Activated CD8-positive, alpha-beta memory T cell treated with anti-CD3 and anti-CD28 coated beads, Interleukin-2, amount 10 ng/mL, durations not matched to agents 7 days and 5 days (primary cell): ENCODE results near the gene PCYT1B. TPM values are rescaled to one million over a fixed set of nuclear protein-coding genes. Genes with fewer than 3 reads are reported as not detected.
A peak's percentile ranks its signal among the peaks of the same experiment; 100 is the strongest.

Source experiments
- ATAC-seq: fragments of 150-1000 bp; cut with Tn5 transposase; one replicate; pipeline ENCODE4 v1.10.0; 2021; ENCODE audit warnings: moderate library complexity
- CTCF ChIA-PET: fragments of 350-600 bp; sonication (Branson Sonifier 250); formaldehyde crosslinking; loops from one replicate; lab custom pipeline; 2021; ENCODE audit warnings: antibody characterized with exemption; lab: Charles Lee
- DNase-seq: peaks from one replicate; pipeline ENCODE4 v3.0.0-alpha.2; 2020
- H3K27ac Mint-ChIP-seq: one replicate; pipeline ENCODE4 v1.8.0; 2021; ENCODE audit warnings: mild to moderate bottlenecking, mixed read lengths
- H3K27me3 Mint-ChIP-seq: one replicate; pipeline ENCODE4 v1.8.0; 2021; ENCODE audit warnings: mixed read lengths
- H3K36me3 Mint-ChIP-seq: one replicate; pipeline ENCODE4 v1.8.0; 2021; ENCODE audit warnings: mild to moderate bottlenecking, mixed read lengths
- H3K4me1 Mint-ChIP-seq: one replicate; pipeline ENCODE4 v1.8.0; 2021; ENCODE audit warnings: mixed read lengths
- H3K4me3 Mint-ChIP-seq: one replicate; pipeline ENCODE4 v1.8.0; 2021; ENCODE audit warnings: mild to moderate bottlenecking, moderate library complexity, mixed read lengths
- H3K9me3 Mint-ChIP-seq: one replicate; pipeline ENCODE4 v1.8.0; 2022; ENCODE audit warnings: low read depth, mixed read lengths
- total RNA-seq, 2 experiments: library from RNA; stranded (reverse); gene quantifications; one replicate each; pipeline ENCODE4 v1.2.3, GENCODE V29; 2021

The PCYT1B gene
- under 1 TPM in 1 of 2 experiments, not detected in 1; 0.23 TPM for total RNA-seq

- H3K27me3 Mint-ChIP-seq: peaks cover 22% of the 10 kb centered on the region
- CTCF ChIA-PET: no interaction called here
- H3K4me1 Mint-ChIP-seq: peaks cover 10% of the 10 kb centered on the region
- ATAC-seq (peak; percentile 100), DNase-seq (peak; percentile 75)
- H3K9me3 Mint-ChIP-seq: no peaks in the 10 kb centered on the region
- no peaks in the 10 kb centered on the region for H3K36me3 Mint-ChIP-seq
- peak within 1 kb of the TSS; percentile 56 for H3K4me3 Mint-ChIP-seq
- no peak within 1 kb of the TSS for H3K27ac Mint-ChIP-seq
Measured at GRCh38 chrX:24647257-24648058, at the start of gene PCYT1B. TSS of gene PCYT1B (minus strand) at chrX:24647347. CDS start at chrX:24647105, 242 bp downstream.

- DNase-seq (no peak), ATAC-seq (no peak)
- no peak overlapping the region for H3K4me3 Mint-ChIP-seq
- no peaks in the 10 kb centered on the region for H3K27me3 Mint-ChIP-seq
- H3K36me3 Mint-ChIP-seq: peaks cover 19% of the 10 kb centered on the region
- peaks cover 27% of the 10 kb centered on the region for H3K4me1 Mint-ChIP-seq
- CTCF ChIA-PET: no interaction called here
- H3K27ac Mint-ChIP-seq: no peak overlapping the region
- H3K9me3 Mint-ChIP-seq: no peaks in the 10 kb centered on the region
Measured at GRCh38 chrX:24696294-24696693, 49.1 kb upstream of the PCYT1B start.

GRCh38 chrX:24694825-24695224, 47.7 kb upstream of the PCYT1B start:
- ATAC-seq (no peak), DNase-seq (no peak)
- Mint-ChIP-seq H3K4me3 (peak overlapping the region; percentile 89), H3K27me3 (peaks cover 4% of the 10 kb centered on the region), H3K9me3 (no peaks in the 10 kb centered on the region), H3K4me1 (peaks cover 27% of the 10 kb centered on the region), H3K27ac (peak overlapping the region; percentile 94), H3K36me3 (peaks cover 14% of the 10 kb centered on the region)
- CTCF ChIA-PET: no interaction called here

GRCh38 chrX:24693453-24694202, 46.5 kb upstream of the PCYT1B start, which contains the start of gene POLA1:
TSS of gene POLA1 (plus strand) at chrX:24693918. CDS start at chrX:24693962, 44 bp downstream.
- H3K36me3 Mint-ChIP-seq: peaks cover 13% of the 10 kb centered on the region
- CTCF ChIA-PET: no interaction called here
- peaks cover 6% of the 10 kb centered on the region for H3K27me3 Mint-ChIP-seq
- ATAC-seq (peak; percentile 97), DNase-seq (peak; percentile 83)
- no peaks in the 10 kb centered on the region for H3K9me3 Mint-ChIP-seq
- peaks cover 26% of the 10 kb centered on the region for H3K4me1 Mint-ChIP-seq
- H3K27ac Mint-ChIP-seq: peak within 1 kb of the TSS; percentile 94
- H3K4me3 Mint-ChIP-seq: peak within 1 kb of the TSS; percentile 89

GRCh38 chrX:24692305-24692704, 45.2 kb upstream of the PCYT1B start:
- Mint-ChIP-seq H3K4me3 (no peak overlapping the region), H3K9me3 (no peaks in the 10 kb centered on the region), H3K4me1 (peaks cover 26% of the 10 kb centered on the region), H3K27ac (no peak overlapping the region), H3K27me3 (peaks cover 6% of the 10 kb centered on the region), H3K36me3 (peaks cover 11% of the 10 kb centered on the region)
- CTCF ChIA-PET: no interaction called here
- ATAC-seq: no peak
- no peak for DNase-seq

GRCh38 chrX:24684048-24684447, 36.9 kb upstream of the PCYT1B start:
- ATAC-seq (no peak), DNase-seq (no peak)
- Mint-ChIP-seq H3K4me3 (no peak overlapping the region), H3K4me1 (peaks cover 8% of the 10 kb centered on the region), H3K36me3 (peaks cover 3% of the 10 kb centered on the region), H3K27me3 (peaks cover 11% of the 10 kb centered on the region), H3K27ac (no peak overlapping the region), H3K9me3 (no peaks in the 10 kb centered on the region)
- CTCF ChIA-PET: no interaction called here

GRCh38 chrX:24682739-24683432, 35.7 kb upstream of the PCYT1B start:
- no peak overlapping the region for H3K27ac Mint-ChIP-seq
- no peak overlapping the region for H3K4me3 Mint-ChIP-seq
- peaks cover 8% of the 10 kb centered on the region for H3K4me1 Mint-ChIP-seq
- CTCF ChIA-PET: no interaction called here
- ATAC-seq: peak; percentile 36
- peak; percentile 44 for DNase-seq
- H3K27me3 Mint-ChIP-seq: peaks cover 9% of the 10 kb centered on the region
- H3K9me3 Mint-ChIP-seq: no peaks in the 10 kb centered on the region
- peaks cover 3% of the 10 kb centered on the region for H3K36me3 Mint-ChIP-seq

- CTCF ChIA-PET: interaction anchor here (0.6 to 1.5 kb wide), 7 partner anchors 12 to 334 kb away, joined by 3 to 4 read pairs (median 3); no protein-coding TSS in a partner anchor
- Mint-ChIP-seq H3K4me3 (no peak overlapping the region), H3K27me3 (peaks cover 2% of the 10 kb centered on the region), H3K9me3 (no peaks in the 10 kb centered on the region), H3K36me3 (no peaks in the 10 kb centered on the region), H3K27ac (no peak overlapping the region), H3K4me1 (no peaks in the 10 kb centered on the region)
- ATAC-seq: peak; percentile 33
- no peak for DNase-seq
Measured at GRCh38 chrX:24676403-24677024, 29.4 kb upstream of the PCYT1B start.

GRCh38 chrX:24673424-24673823, 26.3 kb upstream of the PCYT1B start:
- Mint-ChIP-seq H3K4me3 (no peak overlapping the region), H3K27me3 (no peaks in the 10 kb centered on the region), H3K36me3 (no peaks in the 10 kb centered on the region), H3K9me3 (no peaks in the 10 kb centered on the region), H3K4me1 (no peaks in the 10 kb centered on the region), H3K27ac (no peak overlapping the region)
- DNase-seq (no peak), ATAC-seq (no peak)
- CTCF ChIA-PET: no interaction called here

GRCh38 chrX:24672701-24673190, 25.6 kb upstream of the PCYT1B start:
- no peak for ATAC-seq
- Mint-ChIP-seq H3K36me3 (no peaks in the 10 kb centered on the region), H3K9me3 (no peaks in the 10 kb centered on the region), H3K4me1 (no peaks in the 10 kb centered on the region), H3K27me3 (peaks cover 5% of the 10 kb centered on the region), H3K27ac (no peak overlapping the region), H3K4me3 (no peak overlapping the region)
- CTCF ChIA-PET: no interaction called here
- no peak for DNase-seq

- DNase-seq: no peak
- no peaks in the 10 kb centered on the region for H3K36me3 Mint-ChIP-seq
- H3K27ac Mint-ChIP-seq: no peak overlapping the region
- CTCF ChIA-PET: no interaction called here
- no peak for ATAC-seq
- H3K4me3 Mint-ChIP-seq: no peak overlapping the region
- peaks cover 18% of the 10 kb centered on the region for H3K27me3 Mint-ChIP-seq
- no peaks in the 10 kb centered on the region for H3K9me3 Mint-ChIP-seq
- no peaks in the 10 kb centered on the region for H3K4me1 Mint-ChIP-seq
Measured at GRCh38 chrX:24668111-24668510, 21.0 kb upstream of the PCYT1B start.

GRCh38 chrX:24662352-24662751, 15.2 kb upstream of the PCYT1B start:
- no peak for ATAC-seq
- no peak for DNase-seq
- Mint-ChIP-seq H3K27ac (no peak overlapping the region), H3K4me3 (no peak overlapping the region), H3K36me3 (no peaks in the 10 kb centered on the region), H3K9me3 (no peaks in the 10 kb centered on the region), H3K27me3 (peaks cover 15% of the 10 kb centered on the region), H3K4me1 (no peaks in the 10 kb centered on the region)
- CTCF ChIA-PET: interaction anchor here (1.0 kb wide), 1 partner anchor 13 kb away, joined by 3 read pairs; no protein-coding TSS in a partner anchor

GRCh38 chrX:24661292-24661691, 14.1 kb upstream of the PCYT1B start:
- DNase-seq (no peak), ATAC-seq (no peak)
- CTCF ChIA-PET: no interaction called here
- Mint-ChIP-seq H3K27ac (no peak overlapping the region), H3K9me3 (no peaks in the 10 kb centered on the region), H3K4me3 (no peak overlapping the region), H3K4me1 (no peaks in the 10 kb centered on the region), H3K36me3 (no peaks in the 10 kb centered on the region), H3K27me3 (peaks cover 11% of the 10 kb centered on the region)
